HG02943 (cell line): ENCODE results near the gene LRPAP1.

Experiments used
- ATAC-seq: cut with Tn5 transposase; IDR thresholded peaks from one replicate; pipeline ENCODE4 v1.9.1; 2021; ENCODE audit warnings: mild to moderate bottlenecking, low read depth, moderate library complexity; ENCODE audit not compliant: unreplicated experiment

Gene LRPAP1

DNA sequence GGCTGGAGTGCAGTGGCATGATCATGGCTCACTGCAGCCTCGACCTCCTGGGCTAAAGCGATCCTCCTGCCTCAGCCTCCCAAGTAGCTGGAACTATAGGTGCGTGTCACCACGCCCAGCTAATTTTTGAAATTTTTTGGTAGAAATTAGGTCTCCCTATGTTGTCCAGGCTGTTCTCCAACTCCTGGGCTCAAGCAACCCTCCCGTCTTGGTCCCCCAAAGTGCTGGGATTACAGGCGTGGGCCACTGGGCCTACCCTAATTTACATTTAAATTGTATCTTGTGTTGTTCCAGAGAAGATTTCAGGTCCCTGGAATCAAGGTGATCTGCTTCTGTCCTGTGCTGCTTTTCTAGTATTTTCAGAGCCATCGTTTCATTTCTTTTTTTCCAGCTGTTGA, 1.2 kb upstream of the LRPAP1 start:
- ATAC-seq, result no peak

DNA sequence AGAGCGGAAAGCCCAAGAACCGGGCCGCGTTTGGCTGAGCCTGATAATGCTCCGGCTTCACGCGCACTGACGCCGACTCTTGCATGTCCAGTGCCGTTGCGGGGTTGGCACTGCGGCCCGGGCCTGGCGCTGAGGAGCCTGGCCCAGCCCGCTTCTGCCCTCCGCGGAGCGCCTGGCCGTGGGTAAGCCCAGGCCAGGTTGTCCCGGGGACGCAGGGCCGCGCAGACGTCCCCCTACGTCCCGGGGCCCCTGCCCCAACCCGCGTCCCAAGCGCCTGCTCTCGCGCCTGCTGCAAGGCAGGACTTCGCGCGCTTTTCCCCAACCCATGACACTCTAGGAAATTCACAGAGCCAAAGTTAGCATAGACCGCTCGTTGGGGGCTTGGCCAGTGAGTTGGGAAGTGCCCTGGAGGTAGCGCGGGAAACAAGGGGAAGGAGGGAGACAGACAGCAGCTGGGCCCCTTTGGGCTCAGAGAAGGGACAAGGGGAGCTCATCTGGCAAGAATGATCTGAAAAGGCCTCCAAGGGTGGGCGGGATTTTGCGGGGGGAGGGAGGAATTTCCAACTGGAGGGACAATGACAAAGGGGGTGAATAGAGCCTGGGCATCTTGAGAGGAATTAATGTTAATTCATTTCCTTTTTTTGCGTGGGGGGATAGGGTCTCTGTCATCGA, 665 bp upstream of the LRPAP1 start:
- no peak for ATAC-seq

DNA sequence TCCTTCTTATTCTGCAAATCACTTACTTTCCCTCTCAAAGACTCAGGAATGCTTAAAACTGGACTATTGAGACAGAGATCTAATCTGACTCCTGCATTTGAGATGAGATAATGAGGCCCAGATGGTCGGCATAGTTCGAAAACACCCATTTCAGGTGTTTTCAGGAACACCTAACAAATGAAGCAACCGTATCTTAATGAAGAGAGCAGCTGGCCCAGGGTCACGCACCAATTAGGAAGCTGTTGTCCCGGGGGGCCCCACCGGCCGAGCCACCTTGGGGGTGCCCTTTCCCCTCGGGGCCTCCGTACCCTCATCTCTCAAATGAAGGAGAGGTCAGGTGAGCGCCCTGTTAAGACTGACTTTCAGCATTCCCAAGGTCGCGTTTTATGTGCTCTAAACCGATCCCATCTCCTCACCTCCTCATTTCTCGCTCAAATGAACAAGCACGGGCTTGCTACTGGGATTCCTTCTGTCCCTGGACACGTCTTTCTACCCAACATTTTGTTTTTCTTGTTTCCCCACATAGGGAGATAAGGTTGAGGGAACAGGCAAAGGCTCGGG, 824 bp downstream of the LRPAP1 start:
- no peak for ATAC-seq

DNA sequence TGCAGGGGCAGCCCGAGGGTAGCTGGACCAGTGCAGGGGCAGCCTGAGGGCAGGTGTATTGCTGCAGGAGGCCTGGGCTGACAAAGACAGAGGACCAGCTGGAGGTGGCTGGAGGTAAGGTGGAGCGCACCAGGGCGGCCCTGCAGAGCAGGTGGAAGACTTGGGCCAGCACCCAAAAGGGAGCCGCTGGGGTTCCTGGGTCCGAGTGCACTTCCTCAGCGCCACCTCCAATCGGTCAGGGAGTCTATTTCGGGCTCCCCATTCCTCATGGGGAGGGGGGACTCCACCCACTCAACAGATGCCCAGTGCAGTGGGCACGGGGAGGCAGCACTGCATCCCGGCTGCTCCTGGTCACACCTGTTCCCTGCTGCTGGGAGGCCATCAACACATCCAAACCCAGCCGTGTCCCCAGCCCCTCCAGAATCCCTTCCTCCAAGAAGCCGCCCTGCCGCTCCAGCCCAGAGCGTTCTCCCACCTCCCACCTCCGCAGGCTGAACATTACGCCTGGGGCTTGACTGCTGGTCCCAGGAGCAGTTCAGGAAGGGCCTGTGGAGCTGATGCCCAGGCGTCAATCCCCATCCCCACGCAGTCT, 1.5 kb downstream of the LRPAP1 start:
- ATAC-seq, result no peak

DNA sequence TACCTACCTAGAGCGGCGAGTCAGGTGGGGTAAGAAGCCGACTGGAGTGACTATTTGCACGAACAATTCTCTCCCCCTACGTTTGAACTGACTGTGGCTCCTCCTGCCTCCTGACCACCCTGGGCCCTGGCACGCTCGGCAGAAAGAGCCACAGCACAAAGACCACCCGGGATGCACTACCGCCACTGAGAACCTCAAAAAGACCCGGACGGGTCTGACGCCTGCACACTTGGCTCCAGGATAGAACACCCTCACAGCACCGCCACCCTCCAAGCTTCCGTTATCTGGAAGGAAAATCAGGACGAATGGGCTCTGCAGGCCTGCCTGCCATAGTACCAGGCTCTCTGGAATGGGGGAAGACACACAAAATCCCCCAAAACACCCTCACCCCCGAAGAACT, 2.2 kb downstream of the LRPAP1 start:
- ATAC-seq, result no peak

DNA sequence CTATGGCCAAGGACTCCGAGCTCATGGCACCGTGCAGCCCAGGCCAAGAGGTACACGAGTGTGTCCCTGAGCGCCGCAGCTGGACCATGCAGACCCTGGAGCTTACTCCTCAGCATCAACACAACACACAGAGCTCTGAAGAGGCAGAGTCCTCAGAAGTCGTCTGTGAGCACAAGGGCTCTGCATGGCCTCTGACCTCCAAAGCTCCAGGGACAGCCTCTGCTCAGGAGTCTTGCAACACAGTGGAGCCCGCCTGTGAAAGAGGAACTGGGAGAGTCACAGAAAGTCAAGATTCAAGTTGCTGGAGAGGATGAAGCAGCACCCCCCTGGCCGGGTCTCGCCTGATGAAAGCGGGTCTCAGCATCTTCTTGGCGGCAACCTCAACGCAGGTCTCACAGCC, 2.9 kb downstream of the LRPAP1 start:
- ATAC-seq, result no peak

DNA sequence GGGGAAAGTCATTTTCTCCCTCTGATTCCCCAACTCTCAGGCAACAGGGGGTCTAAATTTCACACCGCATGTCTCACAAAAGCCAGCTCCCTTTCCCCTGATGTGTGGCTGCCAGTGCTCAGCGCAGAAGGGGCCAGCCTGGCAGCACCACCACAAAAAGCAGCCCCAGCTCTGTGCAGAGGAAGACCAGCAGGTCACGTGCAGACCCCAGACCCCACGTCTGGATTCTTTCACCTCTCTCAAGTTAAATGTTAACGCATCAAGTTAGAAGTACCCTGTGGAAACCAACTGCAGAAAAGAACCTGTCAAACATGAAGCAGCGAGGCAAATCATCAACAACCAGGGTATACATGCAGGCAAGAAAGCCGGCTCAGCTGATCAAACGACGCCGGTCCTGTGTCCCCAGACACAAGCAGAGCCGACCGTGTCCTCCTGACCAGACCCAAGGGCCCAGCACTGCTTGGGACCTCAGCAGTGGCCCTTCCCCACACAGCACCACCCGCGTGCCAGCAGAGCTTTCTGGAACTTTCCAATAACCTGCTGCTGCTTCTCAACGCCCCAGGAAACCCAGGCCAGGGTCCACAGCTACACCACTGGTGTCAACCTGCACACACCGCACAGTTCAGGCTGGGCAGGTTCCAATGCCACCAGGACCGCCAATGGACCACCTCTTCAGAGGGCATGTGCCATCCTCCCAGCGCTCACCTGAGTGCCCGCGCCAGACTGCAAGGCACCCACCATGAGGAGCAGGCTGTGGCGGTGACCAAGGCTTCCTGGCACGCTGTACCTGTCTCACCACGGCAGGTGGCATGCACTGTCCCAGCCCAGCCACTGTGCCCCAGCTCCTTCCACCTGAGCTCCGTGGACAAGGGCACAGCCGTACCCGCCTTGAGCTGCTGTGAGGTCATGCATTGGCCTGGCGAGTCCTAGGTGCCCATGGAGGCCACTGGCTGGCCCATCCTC, 4.0 kb downstream of the LRPAP1 start:
- no peak for ATAC-seq

DNA sequence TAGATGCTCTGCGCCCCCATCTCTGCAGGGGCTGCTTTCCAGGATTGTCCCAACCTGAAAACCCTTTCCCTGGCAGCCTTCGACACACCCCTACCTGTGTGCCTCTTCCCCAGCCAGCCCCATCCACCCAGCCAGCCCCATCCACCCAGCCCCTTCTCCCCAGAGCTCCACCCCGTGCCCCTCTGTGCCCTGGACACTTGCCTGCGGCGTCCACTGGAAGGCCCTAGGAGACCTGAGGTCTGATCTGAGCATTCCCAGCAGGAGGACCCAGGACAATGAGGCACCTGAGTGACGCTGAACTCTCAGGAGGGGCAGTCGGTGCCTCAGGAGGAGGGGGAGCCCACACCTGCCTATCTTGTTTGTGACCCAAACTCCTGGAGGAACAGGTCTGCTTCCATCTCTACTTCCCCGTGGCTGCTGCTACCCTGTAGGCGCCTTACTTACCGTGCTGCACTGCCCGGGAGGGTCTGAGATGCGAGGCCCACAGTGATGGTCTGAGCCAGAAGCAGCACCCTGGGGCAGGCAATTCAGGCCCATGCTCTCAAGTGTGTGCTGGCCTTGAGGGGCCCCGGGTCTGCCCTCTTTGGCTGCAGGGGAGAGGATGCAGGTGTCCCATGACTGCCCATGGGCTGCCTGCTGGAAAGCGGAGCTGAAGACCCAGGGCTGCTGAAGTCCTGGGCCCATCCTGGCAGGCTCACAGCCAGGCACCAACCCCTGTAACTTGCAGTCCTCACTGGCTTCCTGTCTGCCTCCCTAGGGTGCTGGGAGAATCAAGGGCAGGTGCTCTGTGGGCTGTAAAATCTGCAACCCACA, 4.9 kb downstream of the LRPAP1 start:
- ATAC-seq, result no peak

DNA sequence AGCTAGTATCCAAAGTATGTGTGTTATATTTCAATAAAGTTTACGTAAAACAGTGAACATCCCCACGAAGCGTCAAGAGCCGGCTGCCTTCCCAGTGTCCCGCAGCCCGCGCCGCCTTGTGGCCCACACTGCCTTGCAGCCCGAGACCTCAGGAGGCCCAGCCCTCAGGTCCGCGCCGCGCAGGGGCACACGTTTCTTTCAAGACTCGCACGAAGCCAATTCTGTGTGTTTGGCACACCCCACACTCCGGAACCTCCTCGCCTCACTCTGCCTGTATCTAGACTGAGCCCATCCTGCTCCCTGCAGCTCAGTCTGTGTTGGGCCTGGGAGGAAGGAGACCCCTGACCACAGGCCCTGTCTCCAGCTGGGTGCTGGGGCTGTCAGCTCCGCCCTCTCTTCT, 5.8 kb downstream of the LRPAP1 start:
- ATAC-seq, result no peak

DNA sequence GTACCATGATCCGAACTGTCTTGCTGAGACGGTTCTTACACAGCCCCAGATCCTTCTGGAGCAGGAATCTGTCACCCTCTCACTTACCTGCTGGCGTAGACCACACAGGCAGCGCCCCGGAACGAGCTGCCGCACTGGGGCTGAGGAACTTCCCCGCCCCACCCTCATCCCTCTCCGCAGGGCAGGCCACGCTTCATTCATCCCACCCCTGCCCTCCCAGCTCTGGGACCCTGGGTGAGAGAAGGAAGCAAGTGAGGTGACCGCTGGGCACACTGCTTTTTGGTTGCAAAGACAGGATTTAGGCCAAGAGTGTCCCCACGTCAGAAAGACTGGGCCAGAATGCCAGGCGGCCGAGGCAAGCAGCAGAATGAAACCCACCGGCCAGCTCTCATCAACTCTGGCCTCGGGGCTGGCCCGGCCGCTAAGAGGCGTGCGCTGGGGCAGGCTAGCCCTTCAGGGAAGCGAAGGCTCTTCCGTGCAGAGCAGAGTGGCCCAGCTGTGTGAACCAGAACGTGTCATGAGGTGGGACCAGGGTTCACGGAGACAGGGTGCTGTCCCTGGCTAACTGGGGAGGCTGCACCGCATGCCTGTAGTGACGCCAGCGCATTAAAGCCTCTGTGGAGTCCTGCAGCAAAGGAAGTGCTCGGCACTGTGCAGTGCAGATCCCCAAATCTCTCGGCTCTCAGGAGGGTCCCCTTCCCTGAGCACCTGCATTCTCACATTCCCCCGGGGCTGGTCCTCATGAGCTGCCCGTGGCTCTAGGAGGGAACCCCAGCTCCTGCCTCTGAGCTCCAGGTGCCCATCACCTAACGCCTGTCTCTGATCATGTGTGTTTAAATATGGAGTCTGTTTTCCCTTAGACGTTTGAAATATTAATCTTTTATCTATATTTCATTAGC, 6.4 kb downstream of the LRPAP1 start:
- ATAC-seq, result no peak

DNA sequence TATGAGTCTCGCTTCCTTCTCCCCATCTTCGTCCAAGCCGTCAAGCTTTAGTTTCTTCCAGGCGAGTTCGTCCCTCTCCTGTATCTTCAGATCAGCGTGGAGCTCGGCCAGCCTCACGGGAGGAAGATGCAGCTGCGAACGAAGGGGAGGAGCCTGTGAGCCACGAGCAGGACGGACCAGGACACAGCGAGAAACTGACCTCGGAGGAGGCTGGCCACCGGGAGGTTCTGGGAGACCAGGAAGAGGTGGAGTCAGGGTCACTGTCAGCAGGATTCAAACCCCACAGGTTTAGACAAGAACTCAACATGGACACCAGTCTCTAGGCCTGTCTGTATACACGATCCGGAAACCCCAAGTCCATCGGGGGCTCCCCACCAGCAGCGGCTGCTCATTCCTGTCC, 7.3 kb downstream of the LRPAP1 start:
- ATAC-seq, result no peak

DNA sequence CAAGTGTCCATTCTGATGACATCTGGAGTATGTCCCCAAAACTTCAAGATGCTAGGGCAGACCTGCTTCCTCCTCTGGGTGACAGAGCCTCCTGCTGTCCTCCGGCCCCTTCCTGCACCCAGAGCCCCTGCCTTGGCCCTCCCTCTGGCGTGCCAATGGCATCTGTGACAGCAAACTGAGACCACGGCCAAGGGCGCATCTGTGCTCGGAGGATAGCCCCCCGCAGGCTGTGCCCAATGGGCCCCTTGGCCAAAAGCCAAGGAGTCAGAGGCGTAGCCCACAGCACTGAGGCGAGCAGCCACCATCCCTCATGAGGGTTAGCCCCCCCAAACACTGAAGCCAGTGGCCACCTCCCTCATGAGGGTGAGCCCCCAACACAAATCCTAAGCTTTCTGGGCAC, 7.9 kb downstream of the LRPAP1 start:
- ATAC-seq, result no peak

DNA sequence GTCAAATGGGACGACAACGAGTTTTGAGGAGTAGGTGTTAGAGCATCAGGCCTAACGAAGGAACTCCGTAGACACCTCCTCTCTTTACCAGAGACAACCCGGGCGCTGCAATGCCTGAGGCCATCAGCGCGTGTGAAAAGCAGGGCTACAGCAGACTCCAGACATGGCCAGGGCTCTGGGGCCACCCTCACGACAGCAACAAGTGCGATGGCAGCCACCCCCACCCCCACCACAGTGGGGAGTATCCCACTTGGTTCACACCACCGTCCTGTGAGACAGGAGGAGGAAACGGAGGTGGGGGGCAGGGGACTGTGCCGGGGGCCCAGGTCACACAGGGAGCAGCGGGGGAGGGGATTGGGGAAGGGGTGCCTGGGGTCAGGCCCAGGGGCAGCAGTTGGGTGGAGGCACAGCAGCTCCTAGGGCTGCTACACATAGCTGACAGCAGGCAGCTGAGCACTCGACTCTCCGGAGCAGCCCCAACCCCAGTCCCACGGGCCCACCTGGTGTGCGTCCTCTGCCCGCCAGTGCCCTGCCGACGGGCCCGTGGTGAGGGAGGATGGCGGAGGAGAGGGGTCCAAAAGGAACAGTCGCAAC, 8.5 kb downstream of the LRPAP1 start:
- ATAC-seq, result no peak

DNA sequence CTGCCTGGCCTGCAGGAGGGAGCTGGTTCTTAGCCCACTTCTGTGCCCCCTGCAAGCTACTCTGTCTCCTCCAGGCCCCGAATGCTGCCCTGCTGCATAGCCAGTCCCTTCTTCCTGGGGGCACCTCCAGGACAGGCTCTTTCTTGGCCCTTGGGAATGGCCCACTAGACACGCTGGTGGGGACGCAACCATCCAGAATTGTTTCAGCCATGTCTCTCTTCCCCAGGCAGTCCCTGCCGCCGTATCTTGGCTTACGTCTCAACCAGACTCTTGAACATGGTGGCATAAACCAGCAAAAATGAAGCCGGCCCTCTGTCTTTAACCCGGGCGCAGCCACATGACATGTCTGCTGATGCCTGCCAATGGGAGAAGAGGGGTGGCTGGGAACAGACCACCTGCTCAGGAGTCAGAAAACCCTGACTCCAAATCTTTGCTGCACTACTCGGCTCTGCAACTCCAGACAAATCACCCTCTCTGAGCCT, 9.0 kb downstream of the LRPAP1 start:
- ATAC-seq, result no peak

DNA sequence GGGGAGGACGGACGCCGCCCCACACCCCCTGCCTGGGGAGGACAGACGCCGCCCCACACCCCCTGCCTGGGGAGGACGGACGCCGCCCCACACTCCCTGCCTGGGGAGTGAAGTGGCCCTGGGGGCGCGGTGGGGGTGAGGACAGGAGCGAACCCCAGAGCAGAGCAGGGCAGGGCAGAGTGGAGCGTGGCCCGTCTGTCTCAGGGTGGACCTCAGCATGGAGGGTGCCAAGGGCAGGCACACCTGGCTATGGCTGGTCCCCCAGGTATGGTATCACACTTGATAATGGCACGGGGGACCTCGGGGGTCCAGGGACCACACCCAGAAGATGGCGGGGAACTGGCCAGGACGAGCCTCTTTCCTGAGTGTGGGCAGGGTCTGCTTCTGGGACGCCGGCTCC, 9.6 kb downstream of the LRPAP1 start:
- ATAC-seq, result no peak

DNA sequence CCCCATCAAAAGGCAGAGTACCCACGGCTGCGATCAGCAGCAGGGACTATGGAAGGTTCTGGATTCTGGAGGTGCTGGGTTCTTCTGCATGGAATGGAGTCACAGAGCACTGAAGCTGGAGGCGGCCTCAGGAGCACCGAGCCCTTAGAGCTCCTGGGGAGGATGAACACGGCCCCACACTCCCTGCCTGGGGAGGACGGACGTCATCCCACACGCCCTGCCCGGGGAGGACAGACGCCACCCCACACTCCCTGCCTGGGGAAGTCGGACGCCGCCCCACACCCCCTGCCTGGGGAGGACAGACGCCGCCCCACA, 9.9 kb downstream of the LRPAP1 start:
- ATAC-seq, result no peak

DNA sequence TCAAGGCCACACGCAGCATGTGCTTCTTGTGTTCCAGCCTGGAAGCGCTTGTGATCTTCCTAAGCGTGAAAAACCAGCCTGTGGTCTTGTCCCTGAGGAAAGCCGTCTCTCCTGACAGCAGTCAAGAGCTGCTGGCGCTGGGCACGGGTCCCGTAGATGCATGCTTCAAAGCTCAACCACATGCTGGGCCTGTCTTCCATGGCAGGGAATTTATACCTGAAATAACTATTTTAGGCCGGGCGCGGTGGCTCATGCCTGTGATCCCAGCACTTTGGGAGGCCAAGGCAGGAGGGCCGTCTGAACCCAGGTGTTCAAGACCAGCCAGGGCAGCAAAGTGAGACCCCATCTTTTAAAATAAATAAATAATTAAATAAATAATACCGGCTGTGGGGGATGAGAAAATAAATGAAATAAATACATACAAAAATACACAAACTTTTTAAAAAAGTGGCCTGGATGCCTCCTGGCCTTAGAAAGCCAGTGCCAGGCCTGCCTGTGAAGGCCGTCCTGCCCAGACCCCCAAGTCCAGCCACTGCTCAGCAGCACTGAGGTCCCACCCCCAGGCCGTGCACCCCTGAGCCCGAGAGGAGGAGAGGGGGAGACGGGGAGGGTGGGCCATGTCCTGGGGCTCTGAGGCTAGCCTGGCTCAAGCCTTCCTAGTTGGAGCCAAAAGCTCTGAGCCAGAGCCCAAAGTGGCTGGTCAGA, 10.4 kb downstream of the LRPAP1 start:
- no peak for ATAC-seq

DNA sequence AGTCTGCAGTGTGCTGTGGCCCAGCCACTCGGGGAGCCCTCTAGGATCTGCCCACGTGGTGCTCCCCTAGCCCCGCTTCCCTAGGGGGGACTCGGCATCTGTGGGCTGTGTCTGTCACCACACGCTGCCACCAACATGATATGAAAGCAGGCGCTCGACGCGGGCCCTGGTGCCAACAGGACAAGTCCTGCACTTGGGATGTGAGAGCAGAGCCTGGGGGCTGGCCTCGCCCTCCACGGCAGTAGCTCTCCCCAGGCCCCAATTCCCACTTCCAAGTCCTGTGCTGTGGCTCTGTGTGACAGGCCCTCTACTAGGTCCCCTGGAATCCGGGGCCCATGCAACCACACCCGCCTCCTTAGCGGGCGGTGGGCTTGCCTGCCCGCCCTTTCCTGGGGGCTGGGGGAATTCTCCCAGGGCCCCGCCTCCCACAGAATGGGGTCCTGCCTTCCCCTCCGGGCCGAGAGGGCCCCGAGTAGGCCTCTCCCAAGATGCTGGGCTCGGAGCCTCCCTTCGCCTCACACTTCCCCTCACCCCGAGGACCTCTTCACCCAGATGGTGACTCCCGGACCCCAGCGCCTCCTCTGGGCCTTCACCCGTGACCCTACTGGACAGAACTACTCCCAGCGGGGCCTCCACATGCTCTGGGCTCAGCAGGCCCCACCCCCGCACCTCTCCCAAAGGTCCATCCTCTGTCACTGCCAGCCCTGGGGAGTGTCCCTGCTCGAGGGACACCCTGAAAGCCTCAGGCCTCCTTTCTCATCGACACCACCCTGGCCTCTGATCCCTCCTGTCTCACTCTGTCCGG, 11.2 kb downstream of the LRPAP1 start:
- no peak for ATAC-seq
